22Rv1 (cell line): Measurements from ENCODE around the gene SCFD2.

Source experiments
- H3K27ac ChIP-seq: fragments of 450-650 bp; 2 replicates; pipeline ENCODE4 v1.5.1; 2017
- ZFX ChIP-seq: fragments of 450-650 bp; IDR thresholded peaks from 2 replicates; pipeline ENCODE4 v1.6.1; 2017; ENCODE audit warnings: antibody characterized with exemption, borderline replicate concordance
- TF ChIP-seq, protein P1 (sequence below): fragments of 450-650 bp; IDR thresholded peaks from 2 replicates; pipeline ENCODE4 v1.5.1; 2017; ENCODE audit warnings: mild to moderate bottlenecking

SCFD2 gene

DNA sequence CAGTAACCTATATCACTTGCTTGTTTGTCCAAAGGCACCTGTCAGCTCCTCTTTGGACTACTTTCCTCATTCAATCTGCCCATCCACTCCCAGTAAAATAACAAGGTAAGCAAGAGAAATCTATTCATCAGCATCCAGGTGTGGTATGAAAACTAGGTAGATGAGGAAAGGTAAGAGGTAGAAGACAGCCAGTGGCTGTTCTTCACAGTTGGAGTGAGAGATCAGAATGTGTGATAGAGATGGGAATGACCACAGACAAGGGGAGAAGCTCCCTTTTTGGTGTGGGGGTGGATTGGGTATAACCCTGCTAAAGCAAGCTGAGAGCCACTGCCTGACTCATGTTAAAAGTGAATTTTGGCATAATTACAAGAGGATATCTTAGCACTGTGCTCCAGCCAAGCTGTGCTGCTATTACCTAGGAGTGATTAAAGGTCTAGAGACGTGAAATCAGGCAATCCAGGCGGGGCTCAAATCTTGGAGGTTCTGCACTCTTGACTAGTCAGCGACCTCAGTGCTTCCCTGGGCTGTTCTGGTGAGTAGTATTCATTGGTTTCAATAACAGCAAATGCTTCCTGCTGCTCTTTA, 531.8 kb downstream of the SCFD2 start:
- no peak for TF ChIP-seq ZFX
- no peak overlapping the region for H3K27ac ChIP-seq

DNA sequence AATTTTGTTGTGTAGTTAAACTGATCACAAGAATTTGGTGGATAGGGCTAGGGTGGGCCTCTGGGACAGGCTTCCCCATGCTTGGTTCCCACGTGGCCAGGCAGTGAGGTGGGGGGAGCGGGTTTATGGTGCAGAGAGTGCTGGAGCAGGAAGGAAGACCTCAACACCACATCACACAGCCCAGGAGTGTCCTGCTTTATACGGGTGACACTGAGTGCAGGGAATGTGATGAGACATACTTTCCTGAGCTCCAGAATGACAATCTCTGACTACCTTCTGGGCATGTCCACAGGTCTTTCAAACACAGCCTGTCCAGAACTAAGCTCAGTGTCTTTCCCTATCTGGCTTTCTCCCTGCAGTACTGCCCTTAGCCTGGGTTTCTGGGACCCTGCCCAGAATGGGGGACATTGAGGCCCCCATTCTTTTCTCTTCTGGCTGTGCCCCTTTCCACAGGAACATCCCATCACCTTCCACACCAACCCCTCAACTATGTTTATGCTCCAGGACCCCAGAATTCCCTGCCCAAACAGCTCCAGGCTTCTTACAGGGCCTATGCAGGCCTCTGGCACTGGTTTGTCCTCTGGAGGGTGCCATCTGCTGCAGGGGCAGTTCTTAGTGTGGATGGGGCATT, 540.3 kb downstream of the SCFD2 start:
- TF ChIP-seq ZFX: no peak
- TF ChIP-seq, protein P1, sequence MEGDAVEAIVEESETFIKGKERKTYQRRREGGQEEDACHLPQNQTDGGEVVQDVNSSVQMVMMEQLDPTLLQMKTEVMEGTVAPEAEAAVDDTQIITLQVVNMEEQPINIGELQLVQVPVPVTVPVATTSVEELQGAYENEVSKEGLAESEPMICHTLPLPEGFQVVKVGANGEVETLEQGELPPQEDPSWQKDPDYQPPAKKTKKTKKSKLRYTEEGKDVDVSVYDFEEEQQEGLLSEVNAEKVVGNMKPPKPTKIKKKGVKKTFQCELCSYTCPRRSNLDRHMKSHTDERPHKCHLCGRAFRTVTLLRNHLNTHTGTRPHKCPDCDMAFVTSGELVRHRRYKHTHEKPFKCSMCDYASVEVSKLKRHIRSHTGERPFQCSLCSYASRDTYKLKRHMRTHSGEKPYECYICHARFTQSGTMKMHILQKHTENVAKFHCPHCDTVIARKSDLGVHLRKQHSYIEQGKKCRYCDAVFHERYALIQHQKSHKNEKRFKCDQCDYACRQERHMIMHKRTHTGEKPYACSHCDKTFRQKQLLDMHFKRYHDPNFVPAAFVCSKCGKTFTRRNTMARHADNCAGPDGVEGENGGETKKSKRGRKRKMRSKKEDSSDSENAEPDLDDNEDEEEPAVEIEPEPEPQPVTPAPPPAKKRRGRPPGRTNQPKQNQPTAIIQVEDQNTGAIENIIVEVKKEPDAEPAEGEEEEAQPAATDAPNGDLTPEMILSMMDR: no peak
- no peak overlapping the region for H3K27ac ChIP-seq

DNA sequence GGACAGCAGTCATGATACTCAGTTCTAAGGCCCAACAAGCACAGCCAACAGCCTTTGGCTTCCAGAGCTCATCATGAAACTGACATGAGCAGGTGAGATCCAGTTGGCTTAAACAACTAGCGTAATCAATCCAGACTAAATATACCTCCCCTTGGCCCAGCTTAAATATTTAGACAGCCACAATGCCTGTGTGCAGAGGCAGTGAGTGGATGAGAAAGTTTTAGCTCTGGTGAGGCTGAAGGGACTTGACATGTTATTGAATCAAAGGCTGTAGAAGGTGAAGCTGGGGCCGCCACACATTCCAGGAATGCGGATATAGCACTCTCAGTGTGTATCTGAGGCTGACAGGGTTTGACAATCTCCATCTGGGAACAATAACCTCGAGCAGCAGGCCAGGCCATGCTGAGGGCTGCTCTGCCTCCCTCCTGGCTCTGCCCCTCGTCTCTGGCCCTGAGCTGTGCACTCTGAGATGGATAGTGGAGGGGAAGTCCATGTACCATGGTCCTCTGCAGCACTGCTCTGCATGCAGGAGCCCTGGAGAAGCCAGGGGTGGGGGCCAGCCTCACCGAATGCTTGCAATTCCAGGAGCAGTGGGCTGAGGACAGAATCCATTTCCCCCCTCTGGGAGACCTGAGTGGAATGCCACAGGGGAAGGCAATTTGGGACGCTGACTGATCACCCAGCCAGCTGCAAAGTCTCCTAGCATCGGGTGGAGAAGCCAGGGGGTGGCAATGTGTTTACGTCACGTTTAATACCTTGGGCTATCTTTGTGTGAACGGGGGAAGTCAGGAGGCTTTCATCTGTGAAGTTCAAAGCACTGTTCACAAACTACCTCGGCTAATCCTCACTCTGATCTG, 541.0 kb downstream of the SCFD2 start:
- no peak overlapping the region for H3K27ac ChIP-seq
- TF ChIP-seq ZFX: no peak
- TF ChIP-seq, protein P1: no peak

DNA sequence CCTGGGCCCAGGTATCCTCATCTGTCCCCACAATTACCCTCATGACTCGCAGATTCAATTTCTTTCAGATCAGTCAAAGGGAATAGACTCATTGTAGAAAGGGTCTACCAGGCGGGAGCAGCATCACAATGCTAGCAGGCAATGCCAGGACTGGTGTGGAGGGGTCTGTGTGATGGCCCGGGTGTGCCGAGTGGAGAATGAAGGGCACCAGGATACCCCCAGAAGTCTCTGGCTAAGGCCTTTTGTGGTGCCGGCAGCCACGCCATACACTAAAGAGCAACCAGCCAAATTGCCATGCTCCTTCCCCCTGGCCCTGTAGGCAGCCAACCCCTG, 541.6 kb downstream of the SCFD2 start:
- no peak for TF ChIP-seq ZFX
- TF ChIP-seq, protein P1: no peak
- no peak overlapping the region for H3K27ac ChIP-seq

DNA sequence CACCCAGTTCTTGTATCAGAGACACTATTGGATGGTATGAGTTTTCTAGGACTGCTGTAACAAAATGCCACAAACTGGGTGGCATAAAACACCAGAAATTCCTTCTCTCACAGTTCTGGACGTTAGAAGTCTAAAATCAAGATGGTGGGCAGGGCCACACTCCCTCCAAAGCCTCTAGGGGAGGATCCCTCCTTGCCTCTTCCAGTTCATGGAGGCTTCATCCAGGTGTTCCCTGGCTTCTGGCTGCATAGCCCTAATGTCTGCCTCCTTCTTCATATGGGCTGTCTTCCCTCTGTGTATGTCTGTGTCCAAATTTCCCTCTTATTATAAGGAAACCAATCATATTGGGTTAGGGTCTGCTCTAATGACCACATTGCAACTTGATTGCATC, 542.2 kb downstream of the SCFD2 start:
- no peak overlapping the region for H3K27ac ChIP-seq
- TF ChIP-seq, protein P1: no peak
- no peak for TF ChIP-seq ZFX
